Dendritic cell treated with granulocyte-macrophage colony-stimulating factor and Interleukin-4, amounts not matched to agents 40 ng/mL and 50 ng/mL, for 4 days (primary cell): Measurements from ENCODE around the gene SLC18A2.

ENCODE experiments used
- H3K27ac Mint-ChIP-seq: one replicate; pipeline ENCODE4 v1.8.0; 2022; ENCODE audit warnings: mild to moderate bottlenecking, mixed read lengths
- H3K27me3 Mint-ChIP-seq: one replicate; pipeline ENCODE4 v1.8.0; 2022; ENCODE audit warnings: mild to moderate bottlenecking, mixed read lengths
- H3K36me3 Mint-ChIP-seq: one replicate; pipeline ENCODE4 v1.8.0; 2022; ENCODE audit warnings: low read depth, mixed read lengths
- H3K4me1 Mint-ChIP-seq: one replicate; pipeline ENCODE4 v1.8.0; 2022; ENCODE audit warnings: low read depth, mixed read lengths
- H3K4me3 Mint-ChIP-seq: one replicate; pipeline ENCODE4 v1.8.0; 2022; ENCODE audit warnings: mild to moderate bottlenecking, moderate library complexity, mixed read lengths
- H3K9me3 Mint-ChIP-seq: one replicate; pipeline ENCODE4 v1.8.0; 2022; ENCODE audit warnings: mixed read lengths
- intact Hi-C: fragments of 100-400 bp; cut with micrococcal nuclease; formaldehyde crosslinking; loops from one replicate; pipeline ENCODE4 v1.15.0; 2022

Gene SLC18A2

DNA sequence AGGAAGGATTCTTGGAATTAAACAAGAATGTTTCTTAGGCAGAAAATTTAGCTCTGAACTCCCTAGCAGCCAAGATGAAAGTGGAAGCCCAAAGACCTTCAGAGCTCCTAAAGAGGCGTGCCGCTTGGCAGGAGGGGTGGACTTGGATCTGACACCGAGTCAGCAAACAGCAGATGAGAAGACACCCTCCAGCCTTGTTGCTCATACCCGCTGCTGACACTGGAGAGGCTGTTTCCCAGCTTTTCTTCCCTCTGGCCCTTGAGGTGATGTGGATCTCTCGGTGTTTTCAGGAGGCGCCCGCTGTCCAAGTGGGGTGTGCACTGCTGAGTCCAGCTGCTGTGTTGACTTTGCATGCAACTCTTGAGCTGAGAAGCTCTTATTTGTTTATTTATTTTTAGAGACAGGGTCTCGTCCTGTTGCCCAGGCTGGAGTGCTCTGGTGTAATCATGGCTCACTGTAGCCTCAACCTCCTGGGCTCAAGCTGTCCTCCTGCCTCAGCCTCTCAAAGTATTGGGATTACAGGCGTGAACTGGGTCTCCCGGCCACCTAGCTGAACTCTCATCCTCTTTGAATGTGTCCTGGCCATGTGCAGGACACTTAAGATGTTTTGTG, 21.5 kb downstream of the SLC18A2 start:
- Mint-ChIP-seq H3K4me1 (peaks cover 20% of the 10 kb centered on the region), H3K27me3 (peaks cover 5% of the 10 kb centered on the region), H3K36me3 (no peaks in the 10 kb centered on the region), H3K27ac (no peak overlapping the region), H3K4me3 (no peak overlapping the region), H3K9me3 (no peaks in the 10 kb centered on the region)
- intact Hi-C loops: no loop called here

DNA sequence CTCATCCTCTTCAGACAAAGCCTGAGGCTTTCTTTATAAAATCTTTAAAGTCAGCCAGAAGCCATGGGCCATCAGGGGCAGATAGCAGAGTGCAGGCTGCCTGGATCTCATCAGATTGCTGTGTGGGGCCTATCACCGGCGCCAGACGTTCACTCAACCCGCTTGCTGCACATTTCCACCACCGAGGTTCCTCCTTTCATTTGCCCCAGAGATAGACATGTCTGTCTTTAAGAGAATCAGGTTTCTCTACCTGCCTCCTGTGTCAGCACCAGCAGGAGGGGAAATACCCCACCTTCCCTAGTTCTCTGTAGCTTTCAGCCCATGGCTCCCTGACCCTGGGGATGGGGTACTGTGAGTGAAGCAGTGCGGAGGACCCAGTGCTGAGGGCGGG, 22.0 kb downstream of the SLC18A2 start:
- Mint-ChIP-seq H3K36me3 (no peaks in the 10 kb centered on the region), H3K4me1 (peaks cover 20% of the 10 kb centered on the region), H3K27ac (no peak overlapping the region), H3K27me3 (peaks cover 2% of the 10 kb centered on the region), H3K9me3 (no peaks in the 10 kb centered on the region), H3K4me3 (no peak overlapping the region)
- intact Hi-C loops: no loop called here

DNA sequence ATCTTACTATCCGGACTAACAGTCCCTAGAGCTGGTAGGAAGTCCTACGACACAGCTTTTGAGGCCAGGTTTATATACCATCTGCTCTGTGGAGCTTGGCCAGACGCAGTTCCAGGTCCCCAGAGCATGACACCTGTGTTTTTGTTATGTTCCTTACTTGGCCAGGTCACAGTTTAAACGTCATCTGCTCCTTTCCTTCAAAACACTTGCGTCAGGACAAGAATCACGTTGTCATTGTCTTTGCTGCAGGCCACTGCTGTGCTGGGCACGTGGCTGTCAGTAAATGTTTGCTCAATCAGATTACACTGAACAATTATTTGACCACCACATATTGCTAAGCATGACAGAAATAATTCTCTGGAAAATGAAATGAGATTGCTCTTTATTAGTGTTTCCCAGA, 23.9 kb downstream of the SLC18A2 start:
- no peaks in the 10 kb centered on the region for H3K9me3 Mint-ChIP-seq
- no peak overlapping the region for H3K4me3 Mint-ChIP-seq
- H3K27me3 Mint-ChIP-seq: no peaks in the 10 kb centered on the region
- H3K4me1 Mint-ChIP-seq: peaks cover 7% of the 10 kb centered on the region
- intact Hi-C loops: no loop called here
- H3K36me3 Mint-ChIP-seq: no peaks in the 10 kb centered on the region
- no peak overlapping the region for H3K27ac Mint-ChIP-seq

DNA sequence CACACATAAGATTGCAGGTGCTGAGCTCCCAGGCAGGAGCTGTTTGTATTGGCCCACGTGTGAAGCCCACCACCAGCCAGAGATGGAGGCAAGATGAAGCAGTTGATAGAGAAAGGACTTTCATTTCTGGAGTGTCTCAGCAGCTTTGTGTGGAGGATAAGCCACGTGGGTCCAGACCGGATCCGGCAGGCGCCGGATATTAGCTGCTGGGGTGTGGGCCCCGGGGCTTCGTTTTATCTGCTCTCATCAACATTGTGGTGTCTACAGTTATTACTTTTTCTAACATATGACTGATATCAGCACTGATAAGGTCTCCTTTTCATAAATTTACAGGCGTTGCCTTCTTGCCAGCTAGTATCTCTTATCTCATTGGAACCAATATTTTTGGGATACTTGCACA, 25.5 kb downstream of the SLC18A2 start:
- Mint-ChIP-seq H3K9me3 (no peaks in the 10 kb centered on the region), H3K27me3 (no peaks in the 10 kb centered on the region), H3K4me3 (no peak overlapping the region), H3K36me3 (no peaks in the 10 kb centered on the region), H3K27ac (no peak overlapping the region), H3K4me1 (no peaks in the 10 kb centered on the region)
- intact Hi-C loops: no loop called here

DNA sequence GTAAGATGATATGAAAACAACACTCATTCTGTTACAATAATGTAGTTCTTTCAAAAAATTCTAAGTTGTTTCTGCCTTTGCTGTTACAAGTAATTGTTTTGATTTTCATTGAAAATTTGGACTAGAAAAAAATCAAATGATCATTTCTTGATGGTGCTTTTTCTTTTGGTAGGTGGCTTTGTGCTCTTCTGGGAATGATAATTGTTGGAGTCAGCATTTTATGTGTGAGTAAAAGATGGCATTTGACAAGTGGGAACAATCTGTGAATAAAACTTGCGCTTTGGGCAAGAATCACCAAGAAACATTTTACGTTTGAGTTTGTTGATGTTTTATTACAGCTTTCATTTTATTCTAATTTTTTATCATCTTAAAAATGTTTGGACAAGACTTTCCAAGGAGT, 25.9 kb downstream of the SLC18A2 start:
- H3K36me3 Mint-ChIP-seq: no peaks in the 10 kb centered on the region
- H3K4me1 Mint-ChIP-seq: no peaks in the 10 kb centered on the region
- H3K27me3 Mint-ChIP-seq: no peaks in the 10 kb centered on the region
- intact Hi-C loops: no loop called here
- H3K4me3 Mint-ChIP-seq: no peak overlapping the region
- no peaks in the 10 kb centered on the region for H3K9me3 Mint-ChIP-seq
- H3K27ac Mint-ChIP-seq: no peak overlapping the region

DNA sequence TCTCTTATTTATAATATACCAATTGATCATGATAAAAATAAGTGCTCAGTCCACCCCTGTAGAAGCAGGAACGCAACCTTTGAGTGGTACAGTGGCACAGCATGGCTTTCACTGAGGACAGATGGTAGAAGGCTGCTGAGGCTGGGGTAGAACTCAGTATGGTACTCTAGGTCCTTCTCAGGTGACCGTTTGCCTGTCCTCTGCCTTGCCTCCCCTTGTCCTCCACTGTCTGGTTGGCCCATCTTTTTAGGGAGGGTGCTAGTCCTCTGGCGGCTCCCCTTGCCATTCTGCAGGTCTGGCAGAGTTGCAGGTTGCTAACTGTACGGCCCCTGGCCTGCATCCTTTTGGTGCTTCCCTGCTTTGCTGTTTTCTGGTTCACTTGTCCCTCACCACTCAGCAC, 27.3 kb downstream of the SLC18A2 start:
- Mint-ChIP-seq H3K27me3 (no peaks in the 10 kb centered on the region), H3K9me3 (no peaks in the 10 kb centered on the region), H3K4me1 (no peaks in the 10 kb centered on the region), H3K4me3 (no peak overlapping the region), H3K27ac (no peak overlapping the region), H3K36me3 (no peaks in the 10 kb centered on the region)
- intact Hi-C loops: no loop called here

DNA sequence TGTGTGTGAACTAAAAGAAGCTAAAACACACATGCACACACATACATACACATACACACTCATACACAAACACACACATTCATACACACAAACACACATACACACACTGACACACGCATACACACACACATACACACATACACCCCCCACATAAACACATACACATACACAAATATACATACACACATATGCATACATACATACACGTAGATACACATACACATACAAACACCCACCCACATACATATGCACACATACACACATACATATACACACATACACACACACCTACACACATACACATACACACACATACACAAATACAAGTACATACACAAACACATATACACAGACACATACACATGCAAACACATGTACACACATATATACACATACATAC, 28.0 kb downstream of the SLC18A2 start:
- no peaks in the 10 kb centered on the region for H3K36me3 Mint-ChIP-seq

DNA sequence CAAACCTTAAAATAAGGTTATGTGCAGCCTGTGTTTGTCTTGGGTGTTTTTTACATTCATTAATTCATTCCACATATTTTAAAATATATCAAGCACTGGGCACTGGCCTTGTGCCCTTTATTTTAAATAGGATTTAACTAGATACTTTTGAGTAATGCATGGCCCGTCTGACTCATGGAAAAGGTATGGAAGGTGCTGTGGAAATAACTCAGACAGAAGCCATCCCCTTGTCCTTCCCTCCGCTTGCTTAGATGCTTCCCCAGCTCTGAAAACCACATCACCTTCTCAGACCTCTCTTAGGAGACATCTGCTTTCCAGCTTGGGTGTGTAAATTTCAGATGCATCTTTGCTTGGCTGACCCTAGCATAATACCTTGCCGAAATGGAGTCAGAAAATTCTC, 30.5 kb downstream of the SLC18A2 start:
- Mint-ChIP-seq H3K27me3 (no peaks in the 10 kb centered on the region), H3K9me3 (no peaks in the 10 kb centered on the region), H3K4me3 (no peak overlapping the region), H3K36me3 (no peaks in the 10 kb centered on the region), H3K27ac (no peak overlapping the region), H3K4me1 (no peaks in the 10 kb centered on the region)
- intact Hi-C loops: no loop called here

More for the DNA sequence above, 28.0 kb downstream of the SLC18A2 start:
- Mint-ChIP-seq H3K9me3 (no peaks in the 10 kb centered on the region), H3K4me3 (no peak overlapping the region), H3K27me3 (no peaks in the 10 kb centered on the region), H3K4me1 (no peaks in the 10 kb centered on the region), H3K27ac (no peak overlapping the region)
- intact Hi-C loops: no loop called here

DNA sequence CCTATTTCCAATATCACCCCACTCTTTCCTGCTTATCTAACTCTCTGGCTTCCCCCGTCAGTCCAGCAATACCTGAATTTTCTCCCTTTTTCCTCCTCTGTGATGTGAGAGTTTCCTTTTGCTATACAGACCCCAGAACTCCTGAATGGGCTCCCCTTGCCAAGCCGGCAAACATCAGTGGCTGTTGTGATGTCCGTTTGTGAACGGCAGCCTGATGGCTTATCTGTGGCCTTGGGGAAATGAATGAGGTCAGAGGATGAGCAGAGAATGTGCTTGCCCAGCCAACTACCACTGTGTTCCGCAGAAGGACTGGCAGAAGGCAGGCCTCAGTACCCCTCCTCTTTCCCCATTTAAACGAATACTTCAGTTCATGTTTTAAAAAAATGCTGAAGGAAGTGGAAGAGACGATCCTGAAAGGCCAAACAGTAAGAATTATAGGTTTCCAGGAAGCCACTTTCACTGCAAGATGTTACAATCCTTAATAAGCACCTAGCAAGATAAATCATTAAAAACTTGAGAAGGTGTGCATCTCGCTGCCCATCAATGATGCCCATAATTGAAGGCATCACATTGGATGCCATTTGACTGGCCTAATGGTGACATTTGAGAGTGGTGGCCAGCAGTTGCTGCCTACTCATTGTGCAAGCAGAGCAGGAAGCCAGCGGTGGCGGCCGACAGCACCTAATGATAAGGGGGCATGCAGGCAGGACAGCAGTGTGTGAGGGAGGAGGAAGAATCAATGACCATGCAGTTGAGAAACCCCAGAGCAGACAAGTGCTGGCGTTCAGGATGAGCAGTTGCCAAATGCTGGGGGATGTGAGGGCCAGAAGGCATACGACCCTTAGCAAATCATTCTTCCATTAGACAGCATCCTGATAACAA, 31.5 kb downstream of the SLC18A2 start:
- H3K4me3 Mint-ChIP-seq: no peak overlapping the region
- H3K27ac Mint-ChIP-seq: no peak overlapping the region
- no peaks in the 10 kb centered on the region for H3K36me3 Mint-ChIP-seq
- H3K4me1 Mint-ChIP-seq: no peaks in the 10 kb centered on the region
- intact Hi-C loops: no loop called here
- no peaks in the 10 kb centered on the region for H3K27me3 Mint-ChIP-seq
- H3K9me3 Mint-ChIP-seq: no peaks in the 10 kb centered on the region

DNA sequence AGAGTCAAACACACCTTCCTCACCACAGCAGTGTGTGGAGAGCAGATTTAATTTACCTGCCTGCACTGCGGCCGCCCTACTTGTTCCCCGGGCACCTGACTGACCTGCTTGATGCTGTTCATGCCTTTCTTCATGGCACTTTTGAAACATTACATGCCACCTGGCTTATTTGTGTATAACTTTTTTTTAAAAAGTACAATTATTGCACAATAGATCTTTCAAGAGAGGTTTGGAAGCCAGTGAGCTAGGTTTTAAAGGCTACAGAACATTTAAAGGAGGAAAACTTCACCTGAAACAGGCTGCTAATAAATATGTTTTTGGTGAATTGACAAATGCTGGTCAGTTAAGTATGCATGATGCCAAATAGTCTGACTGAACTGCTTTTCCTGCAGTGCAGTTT, 33.1 kb downstream of the SLC18A2 start:
- intact Hi-C loops: no loop called here
- H3K4me3 Mint-ChIP-seq: no peak overlapping the region
- no peaks in the 10 kb centered on the region for H3K4me1 Mint-ChIP-seq
- H3K36me3 Mint-ChIP-seq: no peaks in the 10 kb centered on the region
- H3K27ac Mint-ChIP-seq: no peak overlapping the region
- H3K27me3 Mint-ChIP-seq: no peaks in the 10 kb centered on the region
- no peaks in the 10 kb centered on the region for H3K9me3 Mint-ChIP-seq

DNA sequence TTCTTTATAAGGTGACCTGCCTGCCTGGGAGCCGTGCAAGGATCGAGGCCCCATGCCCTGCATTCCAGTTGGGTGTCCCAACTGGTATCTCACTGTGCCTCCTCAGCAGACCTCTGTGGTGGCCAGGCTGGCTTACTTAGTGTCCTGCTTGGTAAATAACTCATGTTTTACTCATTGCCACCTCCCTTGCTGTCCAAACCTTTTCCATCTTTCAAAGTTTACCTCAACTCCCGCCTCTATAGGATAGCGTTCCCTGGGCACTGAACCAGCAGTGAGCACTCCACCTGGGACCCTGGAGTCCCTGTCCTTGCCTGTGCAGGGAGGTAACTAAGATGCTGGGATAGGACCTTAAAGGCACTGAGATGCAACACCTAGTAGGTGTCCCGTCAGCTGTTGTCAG, 33.6 kb downstream of the SLC18A2 start:
- Mint-ChIP-seq H3K27ac (no peak overlapping the region), H3K36me3 (no peaks in the 10 kb centered on the region), H3K27me3 (no peaks in the 10 kb centered on the region), H3K4me3 (no peak overlapping the region), H3K4me1 (no peaks in the 10 kb centered on the region), H3K9me3 (no peaks in the 10 kb centered on the region)
- intact Hi-C loops: no loop called here

DNA sequence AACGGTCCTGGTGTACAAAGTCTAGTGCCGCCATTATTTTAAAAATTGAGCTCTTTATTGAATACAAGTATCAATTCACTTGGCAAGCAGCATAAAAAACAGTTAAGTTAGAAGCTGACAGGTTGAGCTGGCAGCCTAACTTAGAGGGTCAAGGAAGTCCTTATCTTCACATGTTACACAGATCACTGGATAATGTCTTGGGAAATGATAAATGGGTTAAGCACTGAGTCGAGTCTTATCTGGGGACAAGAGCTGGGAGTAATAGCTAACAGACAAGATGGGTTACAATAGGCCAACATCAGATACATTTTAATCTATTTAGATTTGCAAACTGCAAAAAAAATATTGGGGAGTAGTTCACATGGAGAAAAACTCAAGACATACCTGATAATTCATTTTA, 34.2 kb downstream of the SLC18A2 start:
- H3K36me3 Mint-ChIP-seq: no peaks in the 10 kb centered on the region
- H3K4me3 Mint-ChIP-seq: no peak overlapping the region
- H3K4me1 Mint-ChIP-seq: no peaks in the 10 kb centered on the region
- no peak overlapping the region for H3K27ac Mint-ChIP-seq
- no peaks in the 10 kb centered on the region for H3K9me3 Mint-ChIP-seq
- intact Hi-C loops: no loop called here
- no peaks in the 10 kb centered on the region for H3K27me3 Mint-ChIP-seq

DNA sequence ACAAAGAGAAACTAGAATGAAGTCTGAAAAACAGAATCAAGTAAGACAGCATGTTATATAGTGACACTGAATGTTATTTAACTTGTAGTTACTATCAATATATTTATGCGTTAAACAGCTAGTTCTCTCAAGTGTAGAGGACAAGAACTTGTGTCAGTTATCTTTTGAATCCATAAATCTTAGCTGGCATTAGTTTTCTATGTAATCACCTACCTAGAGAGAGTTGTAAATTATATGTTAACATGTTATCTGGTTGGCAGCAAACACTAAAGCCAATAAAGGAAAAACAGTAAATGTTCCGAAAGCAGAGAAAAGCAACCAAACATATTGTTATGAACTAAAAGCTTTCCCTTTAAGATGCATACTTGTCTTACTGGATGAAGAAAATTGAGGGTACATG, 36.8 kb downstream of the SLC18A2 start:
- H3K4me3 Mint-ChIP-seq: no peak overlapping the region
- H3K9me3 Mint-ChIP-seq: no peaks in the 10 kb centered on the region
- peaks cover 9% of the 10 kb centered on the region for H3K36me3 Mint-ChIP-seq
- H3K27ac Mint-ChIP-seq: no peak overlapping the region
- no peaks in the 10 kb centered on the region for H3K4me1 Mint-ChIP-seq
- no peaks in the 10 kb centered on the region for H3K27me3 Mint-ChIP-seq
- intact Hi-C loops: no loop called here

DNA sequence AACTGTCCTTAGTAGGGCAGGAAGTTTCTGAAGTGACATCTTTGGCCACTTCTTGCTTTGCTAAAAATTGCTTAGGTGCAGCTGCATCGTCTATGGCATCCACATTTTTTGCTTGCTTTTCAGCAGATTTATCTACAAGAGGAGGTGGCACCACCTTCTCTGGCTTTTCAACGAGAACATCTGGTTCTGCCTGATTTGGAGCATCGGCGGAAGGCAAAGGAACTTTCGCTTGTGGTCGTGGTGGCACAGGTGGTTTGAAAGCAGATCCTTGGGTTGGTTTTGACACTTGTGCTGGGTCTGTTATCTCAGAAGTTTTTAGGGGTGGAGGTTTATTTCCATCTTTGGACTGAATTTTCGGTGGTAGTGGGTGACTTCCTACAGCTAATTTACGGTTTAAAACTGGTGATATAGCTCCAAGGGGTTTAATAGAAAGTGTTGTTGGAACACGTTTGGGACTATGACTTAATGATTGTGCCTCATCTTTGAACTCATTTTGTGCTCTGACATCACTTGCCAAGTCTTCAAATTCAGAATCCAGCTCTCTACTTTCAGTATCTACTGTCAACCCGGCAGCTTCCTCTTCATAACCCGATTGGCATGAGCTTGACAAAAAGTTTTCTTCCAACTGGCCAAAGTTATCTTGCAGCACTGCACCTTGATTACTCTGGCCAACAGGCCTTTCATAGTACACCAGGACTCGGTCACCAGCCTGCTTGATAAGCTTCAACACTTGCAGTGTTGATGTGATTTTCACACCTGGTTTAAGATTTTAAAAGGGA, 44.0 kb downstream of the SLC18A2 start:
- no peak overlapping the region for H3K4me3 Mint-ChIP-seq
- no peaks in the 10 kb centered on the region for H3K4me1 Mint-ChIP-seq
- no peak overlapping the region for H3K27ac Mint-ChIP-seq
- no peaks in the 10 kb centered on the region for H3K27me3 Mint-ChIP-seq
- intact Hi-C loops: no loop called here
- H3K36me3 Mint-ChIP-seq: peaks cover 17% of the 10 kb centered on the region
- H3K9me3 Mint-ChIP-seq: no peaks in the 10 kb centered on the region
